IPS-18c (cell line): ENCODE data around the gene ARMH2.

Experiments
- H3K4me3 ChIP-seq: 2 replicates; pipeline ENCODE4 v1.7.0; 2013; ENCODE audit warnings: low read depth, mild to moderate bottlenecking, low read length, moderate library complexity; ENCODE audit not compliant: insufficient read depth
- H3K9me3 ChIP-seq: one replicate; pipeline ENCODE4 v1.6.1; 2013; ENCODE audit warnings: mild to moderate bottlenecking, low read length, moderate library complexity; ENCODE audit not compliant: control insufficient read depth, insufficient read depth

Gene ARMH2

GRCh38 chr6:24824142-24824938, 25.6 kb upstream of the ARMH2 start:
- Histone ChIP-seq H3K4me3 (no peak overlapping the region), H3K9me3 (no peaks in the 10 kb centered on the region)

DNA sequence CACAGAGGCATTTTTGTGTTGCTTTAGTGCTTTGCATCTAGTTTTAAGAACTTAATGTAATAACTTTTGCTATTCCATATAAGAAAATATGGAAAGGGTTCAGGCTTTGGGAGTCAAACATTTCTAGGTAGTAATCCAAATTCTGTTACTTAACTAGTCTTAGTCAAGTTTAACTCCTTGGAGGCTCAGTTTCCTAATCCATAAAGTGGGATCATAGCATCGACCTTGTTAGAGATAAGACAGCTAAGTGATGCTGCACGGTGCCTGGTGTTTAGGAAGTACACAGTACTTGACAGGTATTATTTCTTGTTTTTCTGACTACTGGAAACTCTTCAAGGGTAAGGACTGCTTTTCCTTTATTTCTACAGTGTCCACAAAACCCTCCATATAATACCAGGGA, 24.5 kb upstream of the ARMH2 start:
- Histone ChIP-seq H3K4me3 (no peak overlapping the region), H3K9me3 (no peaks in the 10 kb centered on the region)

- no peak overlapping the region for H3K4me3 ChIP-seq
Measured at GRCh38 chr6:24822696-24823095, 24.0 kb upstream of the ARMH2 start.

GRCh38 chr6:24821860-24822444, 23.2 kb upstream of the ARMH2 start:
- Histone ChIP-seq H3K9me3 (no peaks in the 10 kb centered on the region), H3K4me3 (no peak overlapping the region)

More at GRCh38 chr6:24822696-24823095, 24.0 kb upstream of the ARMH2 start:
- H3K9me3 ChIP-seq, result no peaks in the 10 kb centered on the region

DNA sequence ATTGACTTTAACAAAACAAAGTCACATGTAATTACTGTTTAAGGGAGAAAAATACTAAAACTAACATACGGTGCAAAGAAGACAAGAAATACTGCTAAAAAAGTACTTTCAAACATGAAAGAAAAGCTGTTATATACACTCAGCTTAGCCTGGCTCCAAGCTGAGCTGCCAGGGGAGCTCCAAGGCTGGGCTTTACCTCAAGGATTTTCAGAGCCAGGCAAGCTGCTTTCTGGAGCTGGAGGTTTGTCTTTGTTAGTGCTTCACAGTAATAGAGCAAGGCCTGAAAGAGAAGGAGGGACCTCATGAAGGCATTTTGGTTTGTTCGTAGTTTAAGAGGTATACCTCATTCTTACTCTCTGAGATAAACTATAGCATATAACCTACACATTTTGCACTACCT, 19.6 kb upstream of the ARMH2 start:
- H3K4me3 ChIP-seq, result no peak overlapping the region
- no peaks in the 10 kb centered on the region for H3K9me3 ChIP-seq

- H3K9me3 ChIP-seq, result no peaks in the 10 kb centered on the region
- H3K4me3 ChIP-seq, result no peak overlapping the region
Measured at GRCh38 chr6:24809728-24810127, 11.0 kb upstream of the ARMH2 start.

GRCh38 chr6:24807584-24807983, 8.9 kb upstream of the ARMH2 start:
- H3K4me3 ChIP-seq, result no peak overlapping the region
- H3K9me3 ChIP-seq, result no peaks in the 10 kb centered on the region

DNA sequence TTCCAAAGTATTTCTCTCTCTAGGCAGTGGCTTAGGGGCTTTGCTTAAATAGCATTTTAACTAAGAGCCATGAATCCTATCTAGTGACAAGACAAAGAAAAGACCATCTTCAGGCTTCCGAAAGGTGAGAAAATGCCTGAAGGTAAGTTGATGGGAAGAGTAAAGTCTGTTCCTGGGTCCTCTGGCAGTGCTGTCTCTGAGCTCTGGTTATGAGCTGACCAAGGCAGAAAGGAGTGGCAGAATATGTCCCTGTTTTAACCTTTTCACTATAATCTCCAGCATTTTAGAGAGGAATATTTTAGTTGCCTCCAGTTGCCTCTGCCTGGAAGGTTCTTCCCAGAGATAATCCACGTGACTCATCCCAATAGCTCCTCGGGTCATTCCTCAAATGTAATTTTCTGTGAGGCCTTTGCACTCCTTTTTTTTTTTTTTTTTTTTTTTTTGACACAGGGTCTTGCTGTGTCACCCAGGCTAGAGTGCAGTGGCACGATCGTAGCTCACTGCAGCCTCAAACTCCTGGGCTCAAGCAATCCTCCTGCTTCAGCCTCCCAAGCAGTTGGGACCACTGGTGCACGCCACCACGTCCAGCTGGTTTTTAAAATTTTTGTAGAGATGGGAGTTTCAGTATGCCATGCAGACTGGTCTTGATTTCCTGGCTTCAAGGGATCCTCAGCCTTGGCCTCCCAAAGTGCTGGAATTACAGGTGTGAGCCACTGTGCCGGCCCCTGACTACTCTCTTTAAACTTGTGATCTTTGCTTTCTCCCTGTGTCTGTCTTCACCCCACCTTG, 3.7 kb upstream of the ARMH2 start:
- no peak overlapping the region for H3K4me3 ChIP-seq
- H3K9me3 ChIP-seq, result no peaks in the 10 kb centered on the region

- Histone ChIP-seq H3K9me3 (no peaks in the 10 kb centered on the region), H3K4me3 (no peak overlapping the region)
Measured at GRCh38 chr6:24799541-24799915, 811 bp upstream of the ARMH2 start.

DNA sequence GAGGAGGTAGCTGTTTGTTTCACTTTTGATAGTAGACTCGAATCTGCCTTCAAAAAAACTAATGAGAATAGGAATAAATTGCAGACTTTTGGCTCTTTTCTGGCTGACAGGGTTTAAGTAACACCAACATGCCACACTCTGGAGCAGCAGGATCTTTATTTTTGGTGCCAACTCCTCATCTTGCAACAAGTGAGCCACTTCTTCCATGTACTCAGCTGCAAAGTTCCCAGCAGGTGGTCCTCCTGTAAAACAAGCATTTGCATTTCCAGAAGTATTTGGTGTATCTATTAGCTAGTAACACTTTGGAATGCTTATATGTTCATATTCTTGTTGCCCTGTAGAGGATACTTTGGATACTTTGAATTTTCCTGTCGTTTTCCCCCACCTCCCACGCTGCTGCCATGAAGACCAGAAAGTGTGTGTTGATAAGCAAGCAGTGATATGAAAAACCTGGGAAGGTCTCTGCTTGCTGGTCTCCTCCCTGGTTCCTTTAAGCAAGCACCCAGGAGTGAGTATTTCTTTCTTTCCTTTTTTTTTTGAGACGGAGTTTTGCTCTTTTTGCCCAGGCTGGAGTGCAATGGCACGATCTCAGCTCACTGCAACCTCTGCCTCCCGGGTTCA, 1.0 kb downstream of the ARMH2 start:
- Histone ChIP-seq H3K9me3 (no peaks in the 10 kb centered on the region), H3K4me3 (no peak overlapping the region)

GRCh38 chr6:24796616-24797290, 2.0 kb downstream of the ARMH2 start:
- Histone ChIP-seq H3K4me3 (no peak overlapping the region), H3K9me3 (no peaks in the 10 kb centered on the region)

GRCh38 chr6:24795106-24795505, 3.6 kb downstream of the ARMH2 start:
- Histone ChIP-seq H3K4me3 (no peak overlapping the region), H3K9me3 (no peaks in the 10 kb centered on the region)

- Histone ChIP-seq H3K9me3 (no peaks in the 10 kb centered on the region), H3K4me3 (no peak overlapping the region)
Measured at GRCh38 chr6:24788031-24788665, 10.6 kb downstream of the ARMH2 start.

DNA sequence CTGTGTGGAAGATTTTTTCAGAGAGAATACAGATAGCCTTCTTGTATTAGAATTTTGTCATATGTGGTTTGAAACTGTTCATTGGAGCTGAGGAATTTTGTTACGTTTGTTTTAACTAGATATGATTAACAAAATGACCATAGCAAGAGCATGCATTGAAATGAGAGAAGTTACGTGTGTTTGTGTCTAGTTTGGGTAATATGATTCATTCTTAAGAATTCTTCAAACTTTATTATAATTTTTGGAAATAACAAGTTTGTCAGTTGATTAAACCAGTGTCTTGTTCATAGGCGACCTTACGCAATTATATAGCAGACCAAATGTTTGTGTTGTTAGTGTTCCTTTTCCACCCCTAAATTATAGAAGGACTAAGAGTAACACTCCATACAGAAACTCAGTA, 18.5 kb downstream of the ARMH2 start:
- Histone ChIP-seq H3K9me3 (no peaks in the 10 kb centered on the region), H3K4me3 (no peak overlapping the region)

GRCh38 chr6:24779416-24780016, 19.2 kb downstream of the ARMH2 start:
- no peaks in the 10 kb centered on the region for H3K9me3 ChIP-seq
- no peak overlapping the region for H3K4me3 ChIP-seq

DNA sequence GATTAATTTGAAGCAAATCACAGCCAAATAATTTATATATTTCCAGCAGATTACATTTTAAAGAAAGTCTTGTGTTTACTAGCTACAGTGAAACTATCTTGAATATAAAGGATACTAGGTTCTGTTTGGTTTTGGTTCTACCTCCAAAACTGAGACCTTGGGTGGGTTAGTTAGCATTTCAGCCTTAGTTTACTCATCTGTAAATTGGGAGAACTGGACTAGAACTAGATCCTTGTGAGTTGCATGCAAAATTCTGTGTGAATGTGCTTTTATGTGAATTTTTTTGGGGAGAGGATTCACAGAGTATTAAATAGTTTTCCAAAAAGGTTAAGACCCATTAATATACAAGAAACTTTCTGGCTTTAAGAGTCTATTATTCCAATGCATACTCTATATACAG, 19.8 kb downstream of the ARMH2 start:
- Histone ChIP-seq H3K4me3 (no peak overlapping the region), H3K9me3 (no peaks in the 10 kb centered on the region)
